Measurements from ENCODE around the gene NEMP2.
"Not testable (repeated sequence)": the region's sequence is repeated elsewhere in the genome, so short reads cannot be mapped to it uniquely, and the experiment has no call there.

The NEMP2 gene

DNA sequence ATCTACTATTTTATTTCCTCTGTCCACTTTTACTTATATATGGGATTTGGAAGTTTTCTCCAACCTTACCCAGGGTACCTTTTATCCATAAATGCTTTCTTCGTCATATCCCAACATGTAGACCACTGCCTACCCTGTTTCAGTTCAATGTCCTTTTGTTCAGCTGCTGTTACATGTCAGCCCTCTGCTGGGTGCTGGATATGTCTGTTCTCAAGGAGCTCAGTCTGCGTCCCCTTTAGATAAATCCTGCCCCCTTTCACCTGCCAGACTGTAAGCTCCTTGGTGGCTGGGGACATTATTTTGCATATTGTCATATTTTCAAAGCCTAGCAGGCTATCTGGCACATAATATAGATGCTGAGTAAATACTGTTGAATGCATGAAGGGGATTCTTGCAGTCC is 53.2 kb downstream of the NEMP2 start:
- no peak for DNase-seq (ENCODE audit: insufficient read length)
- TF ChIP-seq TAF1 (IDR thresholded peaks at IDR 0.05; ENCODE audit: borderline replicate concordance, low read depth, low read length): no peak
- TF ChIP-seq POLR2A (IDR thresholded peaks at IDR 0.05; ENCODE audit: low read depth, low read length): no peak
- no peak for TF ChIP-seq POLR2AphosphoS5 (IDR thresholded peaks at IDR 0.05; ENCODE audit: low read depth, low read length)
- FAIRE-seq: no peak

- TF ChIP-seq TAF1 (IDR thresholded peaks at IDR 0.05; ENCODE audit: borderline replicate concordance, low read depth, low read length) (no peak), POLR2AphosphoS5 (IDR thresholded peaks at IDR 0.05; ENCODE audit: low read depth, low read length) (no peak), POLR2A (IDR thresholded peaks at IDR 0.05; ENCODE audit: low read depth, low read length) (no peak)
- DNase-seq (ENCODE audit: insufficient read length) (no peak), FAIRE-seq (peak; percentile 5)
These were observed 55.8 kb downstream of the NEMP2 start for GRCh38 chr2:190478572-190479195.

DNA sequence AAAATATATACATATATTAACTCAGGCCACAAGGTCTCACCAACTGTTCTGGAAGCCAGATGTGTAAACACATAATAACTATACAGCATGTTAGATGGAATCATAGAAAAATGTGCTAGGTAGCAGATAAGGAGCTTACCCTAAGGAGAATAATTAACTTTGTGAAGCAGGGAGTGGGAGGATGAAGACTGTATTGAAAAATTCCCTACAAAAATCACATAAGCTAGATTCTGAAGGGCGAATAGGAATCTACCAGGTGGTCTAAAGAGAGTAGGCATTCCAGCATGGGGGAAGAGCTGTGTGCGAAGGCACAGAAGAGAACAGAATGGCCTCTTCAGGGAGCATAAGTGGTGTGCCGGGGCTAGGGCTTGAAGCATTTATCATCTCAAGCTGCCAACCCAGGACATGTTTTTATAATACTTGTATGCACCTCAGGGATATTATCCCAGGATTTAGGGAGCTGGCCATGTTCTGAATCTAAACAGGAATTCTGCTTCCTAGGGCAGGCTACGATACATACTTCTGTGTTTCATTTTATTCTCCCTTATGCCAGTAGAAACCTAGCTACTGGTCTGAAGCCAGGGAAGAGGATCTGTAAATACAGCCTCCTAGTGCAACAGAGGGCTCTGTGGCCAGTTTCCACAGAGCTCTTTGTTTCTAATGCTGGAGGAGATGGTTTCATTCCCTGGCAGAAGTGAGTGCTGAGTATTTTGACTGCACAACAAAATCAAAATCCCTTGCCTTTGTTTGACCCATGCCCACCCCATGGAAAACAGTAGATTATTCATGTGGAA is 56.7 kb downstream of the NEMP2 start:
- FAIRE-seq (no peak), DNase-seq (ENCODE audit: insufficient read length) (no peak)
- TF ChIP-seq POLR2AphosphoS5 (IDR thresholded peaks at IDR 0.05; ENCODE audit: low read depth, low read length) (no peak), POLR2A (IDR thresholded peaks at IDR 0.05; ENCODE audit: low read depth, low read length) (no peak), TAF1 (IDR thresholded peaks at IDR 0.05; ENCODE audit: borderline replicate concordance, low read depth, low read length) (no peak)

DNA sequence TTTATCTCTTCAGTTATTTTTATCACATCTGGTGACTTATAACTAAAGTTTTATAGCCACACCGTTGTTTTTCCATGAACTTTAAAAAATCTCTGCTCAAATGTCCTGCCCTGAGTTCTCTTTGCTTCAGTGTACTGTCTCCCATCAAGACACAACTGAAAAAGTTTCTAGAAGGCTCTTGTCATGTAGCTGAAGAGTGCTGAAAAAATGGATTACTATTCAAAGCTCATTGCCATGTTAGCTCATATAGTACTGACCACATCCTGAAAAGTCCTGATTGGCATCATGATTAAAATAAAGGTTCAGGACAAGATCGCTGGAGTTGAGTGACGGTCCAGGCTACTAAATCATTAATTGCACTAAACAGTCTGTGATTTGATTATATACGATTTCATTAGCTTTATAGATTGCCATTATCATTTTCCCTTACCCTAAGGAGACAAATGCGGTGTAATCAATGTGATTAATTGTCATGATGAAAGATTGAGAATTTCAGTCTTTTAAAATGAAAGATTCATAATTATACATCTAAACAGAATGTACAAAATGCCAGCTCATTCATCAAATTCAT is 64.2 kb downstream of the NEMP2 start:
- FAIRE-seq: no peak
- DNase-seq (ENCODE audit: insufficient read length): no peak
- no peak for TF ChIP-seq POLR2A (IDR thresholded peaks at IDR 0.05; ENCODE audit: low read depth, low read length)
- no peak for TF ChIP-seq POLR2AphosphoS5 (IDR thresholded peaks at IDR 0.05; ENCODE audit: low read depth, low read length)
- no peak for TF ChIP-seq TAF1 (IDR thresholded peaks at IDR 0.05; ENCODE audit: borderline replicate concordance, low read depth, low read length)

GRCh38 chr2:190469771-190470170 is 64.8 kb downstream of the NEMP2 start:
- TF ChIP-seq POLR2AphosphoS5 (IDR thresholded peaks at IDR 0.05; ENCODE audit: low read depth, low read length) (no peak), POLR2A (IDR thresholded peaks at IDR 0.05; ENCODE audit: low read depth, low read length) (no peak), TAF1 (IDR thresholded peaks at IDR 0.05; ENCODE audit: borderline replicate concordance, low read depth, low read length) (no peak)
- FAIRE-seq (no peak), DNase-seq (ENCODE audit: insufficient read length) (no peak)

GRCh38 chr2:190468814-190469569 is 65.5 kb downstream of the NEMP2 start:
- no peak for DNase-seq (ENCODE audit: insufficient read length)
- peak; percentile 68 for FAIRE-seq
- TF ChIP-seq TAF1 (IDR thresholded peaks at IDR 0.05; ENCODE audit: borderline replicate concordance, low read depth, low read length): no peak
- TF ChIP-seq POLR2AphosphoS5 (IDR thresholded peaks at IDR 0.05; ENCODE audit: low read depth, low read length): no peak
- no peak for TF ChIP-seq POLR2A (IDR thresholded peaks at IDR 0.05; ENCODE audit: low read depth, low read length)

- DNase-seq (ENCODE audit: insufficient read length); FAIRE-seq: not testable (repeated sequence)
These were observed 66.2 kb downstream of the NEMP2 start for GRCh38 chr2:190468354-190468753.

DNA sequence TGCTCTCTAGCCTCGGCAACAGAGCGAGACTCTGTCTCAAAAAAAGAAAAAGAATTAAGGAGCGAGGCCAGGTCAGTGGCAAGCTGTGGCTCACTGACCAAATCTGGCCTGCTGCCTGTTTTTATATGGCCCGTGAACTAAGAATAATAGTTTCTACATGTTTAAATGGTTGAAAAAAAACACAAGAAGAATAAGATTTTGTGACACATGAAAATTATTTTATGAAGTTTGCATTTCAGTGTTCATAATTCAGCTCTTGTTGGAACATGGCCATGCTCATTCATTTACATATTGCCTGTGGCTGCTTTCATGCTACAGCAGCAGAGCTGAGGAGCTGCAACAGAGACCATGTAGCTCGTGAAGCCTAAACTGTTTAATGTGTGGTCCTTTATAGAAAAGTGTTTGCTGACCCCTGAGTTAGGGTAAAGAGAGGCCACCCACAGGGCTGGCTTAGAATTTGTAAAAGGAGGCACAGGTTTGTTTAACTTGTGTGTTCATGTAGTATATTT is 66.9 kb downstream of the NEMP2 start:
- FAIRE-seq: peak; percentile 81
- TF ChIP-seq POLR2AphosphoS5 (IDR thresholded peaks at IDR 0.05; ENCODE audit: low read depth, low read length): no peak
- TF ChIP-seq TAF1 (IDR thresholded peaks at IDR 0.05; ENCODE audit: borderline replicate concordance, low read depth, low read length): no peak
- no peak for TF ChIP-seq POLR2A (IDR thresholded peaks at IDR 0.05; ENCODE audit: low read depth, low read length)
- no peak for DNase-seq (ENCODE audit: insufficient read length)

- peak; percentile 61 for FAIRE-seq
- DNase-seq (ENCODE audit: insufficient read length): no peak
- TF ChIP-seq TAF1 (IDR thresholded peaks at IDR 0.05; ENCODE audit: borderline replicate concordance, low read depth, low read length) (no peak), POLR2A (IDR thresholded peaks at IDR 0.05; ENCODE audit: low read depth, low read length) (no peak), POLR2AphosphoS5 (IDR thresholded peaks at IDR 0.05; ENCODE audit: low read depth, low read length) (no peak)
These were observed 67.6 kb downstream of the NEMP2 start for GRCh38 chr2:190466819-190467446.

DNA sequence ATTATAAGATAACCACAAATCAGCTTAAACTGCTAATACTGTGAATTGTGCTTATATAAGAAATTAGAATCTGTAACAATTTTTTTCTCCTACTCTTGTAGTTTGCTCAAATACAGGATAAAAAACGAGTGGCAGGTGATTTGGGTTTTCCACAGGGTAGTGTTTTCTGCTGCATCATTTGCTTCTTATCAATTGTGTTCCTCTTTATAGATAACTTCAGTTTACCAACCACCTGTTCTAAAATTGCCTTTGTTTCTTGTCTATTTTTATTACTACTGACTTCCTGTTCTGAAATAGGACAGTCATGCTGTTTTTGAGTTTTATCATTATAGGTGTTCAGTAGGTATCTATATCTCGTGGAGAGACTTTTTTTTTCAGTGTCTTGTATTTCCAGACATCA is 69.5 kb downstream of the NEMP2 start:
- FAIRE-seq (peak; percentile 85), DNase-seq (ENCODE audit: insufficient read length) (no peak)
- TF ChIP-seq TAF1 (IDR thresholded peaks at IDR 0.05; ENCODE audit: borderline replicate concordance, low read depth, low read length) (no peak), POLR2A (IDR thresholded peaks at IDR 0.05; ENCODE audit: low read depth, low read length) (no peak), POLR2AphosphoS5 (IDR thresholded peaks at IDR 0.05; ENCODE audit: low read depth, low read length) (no peak)

DNA sequence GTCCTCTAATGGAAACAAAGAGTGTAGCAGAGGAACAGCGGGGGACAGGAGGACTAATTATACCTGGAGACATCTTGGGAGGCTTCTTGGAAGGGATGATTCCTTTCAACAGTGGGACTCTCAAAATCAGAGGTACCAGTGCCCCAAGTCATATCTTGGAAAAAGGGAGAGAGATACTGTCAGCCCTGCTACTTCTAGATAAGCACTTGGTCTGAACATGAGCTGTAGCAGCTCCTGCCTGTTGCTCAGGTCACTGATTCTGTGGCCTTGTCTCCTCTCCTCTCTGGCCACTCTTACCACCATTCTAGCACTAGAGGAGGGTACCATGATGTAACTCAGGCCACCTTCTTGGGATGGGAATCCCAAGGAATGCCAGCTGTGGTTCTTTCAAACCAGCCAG is 71.9 kb downstream of the NEMP2 start:
- TF ChIP-seq POLR2AphosphoS5 (IDR thresholded peaks at IDR 0.05; ENCODE audit: low read depth, low read length) (no peak), POLR2A (IDR thresholded peaks at IDR 0.05; ENCODE audit: low read depth, low read length) (no peak), TAF1 (IDR thresholded peaks at IDR 0.05; ENCODE audit: borderline replicate concordance, low read depth, low read length) (no peak)
- FAIRE-seq: peak; percentile 30
- DNase-seq (ENCODE audit: insufficient read length): no peak
